GM19467 (cell line): Measurements from ENCODE around the gene PAOX.

Experiments
- ATAC-seq: cut with Tn5 transposase; IDR thresholded peaks from one replicate; pipeline ENCODE4 v1.9.1; 2021; ENCODE audit warnings: mild to moderate bottlenecking, moderate library complexity; ENCODE audit not compliant: unreplicated experiment

PAOX gene

GRCh38 chr10:133349577-133350011 is 29.5 kb upstream of the PAOX start:
- ATAC-seq = no peak

GRCh38 chr10:133350283-133350949 is 28.6 kb upstream of the PAOX start:
- no peak for ATAC-seq

DNA sequence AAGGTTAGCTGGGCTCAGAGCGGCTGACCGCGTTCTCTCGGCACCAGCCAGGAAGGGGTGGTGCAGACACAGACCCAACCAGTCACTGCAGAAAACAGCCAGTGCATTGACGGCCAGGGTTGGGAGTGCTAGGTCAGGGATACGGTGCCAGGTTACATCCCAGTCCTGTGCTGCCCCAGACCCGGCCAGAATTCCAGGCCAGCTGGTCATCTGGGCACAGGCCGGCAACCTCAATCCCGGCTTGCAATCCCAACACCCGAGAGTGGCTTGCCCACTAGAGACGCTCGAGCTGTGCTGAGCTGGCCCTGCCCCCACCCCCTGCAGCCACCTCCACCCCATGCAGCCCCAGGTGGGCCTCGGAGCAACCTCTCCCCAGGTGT is 28.1 kb upstream of the PAOX start:
- ATAC-seq = no peak

DNA sequence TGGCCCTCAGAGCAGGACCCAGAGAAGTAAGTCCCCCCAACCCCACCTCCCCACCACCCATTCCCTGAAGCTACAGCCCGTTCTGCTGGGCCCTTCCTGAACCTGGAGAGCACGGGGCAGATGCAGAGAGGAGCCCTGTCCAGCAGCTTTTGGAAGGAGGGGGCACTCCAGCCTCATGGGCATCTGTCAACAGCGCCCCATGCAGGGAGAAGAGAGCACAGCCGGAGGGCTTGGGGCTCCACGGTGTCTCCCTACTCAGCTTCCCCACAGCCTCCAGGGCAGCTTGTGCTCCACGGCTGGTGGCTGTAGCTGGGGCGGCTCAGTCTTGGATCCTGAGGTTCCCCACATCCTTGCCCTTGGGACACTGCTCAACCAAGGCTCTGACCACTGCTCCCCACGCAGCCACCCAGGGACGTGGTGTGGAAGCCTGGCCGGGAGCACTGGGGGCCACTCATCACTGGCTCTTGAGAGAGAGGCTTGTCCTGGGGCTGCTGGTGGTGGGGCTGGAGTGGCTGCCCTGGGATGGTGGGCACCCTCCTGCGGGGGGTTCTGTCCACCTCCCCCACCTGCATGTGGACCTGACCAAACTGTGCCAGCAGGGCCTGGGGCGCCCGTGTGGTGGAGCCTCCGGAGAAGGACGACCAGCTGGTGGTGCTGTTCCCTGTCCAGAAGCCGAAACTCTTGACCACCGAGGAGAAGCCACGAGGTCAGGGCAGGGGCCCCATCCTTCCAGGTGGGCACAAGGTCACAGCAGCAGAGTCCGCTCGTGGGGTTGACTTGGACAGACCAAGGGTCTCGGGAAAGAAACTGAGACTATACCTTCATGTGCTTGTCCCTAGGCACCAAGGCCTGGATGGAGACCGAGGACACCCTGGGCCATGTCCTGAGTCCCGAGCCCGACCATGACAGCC is 27.4 kb upstream of the PAOX start:
- no peak for ATAC-seq

DNA sequence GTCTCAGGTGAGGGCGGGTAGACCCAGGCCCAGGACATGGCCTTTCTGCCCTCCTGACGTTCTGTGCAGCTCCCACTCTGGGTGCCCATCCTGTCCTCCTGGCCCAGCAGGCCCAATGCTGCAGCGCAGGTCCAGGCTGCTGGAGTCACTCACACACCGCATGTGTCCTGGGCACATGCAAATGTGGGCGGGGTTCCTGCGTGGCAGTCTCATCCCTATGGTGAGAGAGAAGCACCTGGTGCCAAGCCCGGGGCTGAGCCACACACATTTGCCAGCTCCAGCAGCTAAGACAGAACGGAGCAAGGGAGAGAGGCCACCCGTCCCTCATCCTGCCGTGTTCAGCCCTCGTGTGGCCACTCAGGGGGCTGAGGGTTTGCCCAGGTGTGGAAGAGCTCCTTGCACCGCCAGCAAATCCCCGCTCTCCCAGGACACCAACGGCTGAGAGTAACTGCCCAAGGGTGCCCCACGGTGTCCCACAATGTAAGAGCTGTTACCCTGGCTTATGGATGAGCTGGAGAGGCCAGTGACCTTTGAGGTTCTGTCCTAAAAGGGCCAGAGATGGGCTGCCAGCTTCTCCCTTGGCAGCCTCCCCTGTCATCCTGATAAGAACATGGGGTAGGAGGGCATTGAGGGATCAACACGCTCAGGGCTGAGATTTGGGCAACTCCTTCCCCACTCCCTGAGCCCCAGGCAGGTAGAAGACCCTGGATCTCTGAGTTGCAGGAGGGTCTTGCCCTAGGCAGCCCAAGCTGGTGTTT is 25.7 kb upstream of the PAOX start:
- ATAC-seq = no peak

- ATAC-seq = no peak
Observed at GRCh38 chr10:133353988-133354605, 25.0 kb upstream of the PAOX start.

GRCh38 chr10:133354672-133355240 is 24.3 kb upstream of the PAOX start:
- ATAC-seq = no peak

DNA sequence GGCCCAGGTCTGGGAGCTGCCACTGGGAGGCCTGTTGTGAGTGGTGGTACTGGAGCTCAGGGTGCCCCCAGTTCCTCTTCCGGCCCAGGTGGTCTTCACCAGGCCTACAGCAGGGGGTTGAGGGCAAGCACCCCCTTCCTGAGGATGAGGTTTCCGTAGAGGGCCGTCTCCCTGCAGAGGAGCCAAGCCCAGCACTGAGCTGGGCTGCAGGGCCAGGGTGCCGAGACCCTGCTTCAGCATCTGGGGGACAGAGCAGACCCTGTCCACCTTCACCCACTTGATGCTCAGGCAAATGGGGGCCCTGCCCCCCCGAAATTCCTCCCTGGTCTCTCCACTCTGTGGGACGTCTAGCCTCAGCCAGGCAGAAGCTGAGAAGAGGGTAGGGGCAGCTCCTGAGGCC is 23.8 kb upstream of the PAOX start:
- no peak for ATAC-seq

DNA sequence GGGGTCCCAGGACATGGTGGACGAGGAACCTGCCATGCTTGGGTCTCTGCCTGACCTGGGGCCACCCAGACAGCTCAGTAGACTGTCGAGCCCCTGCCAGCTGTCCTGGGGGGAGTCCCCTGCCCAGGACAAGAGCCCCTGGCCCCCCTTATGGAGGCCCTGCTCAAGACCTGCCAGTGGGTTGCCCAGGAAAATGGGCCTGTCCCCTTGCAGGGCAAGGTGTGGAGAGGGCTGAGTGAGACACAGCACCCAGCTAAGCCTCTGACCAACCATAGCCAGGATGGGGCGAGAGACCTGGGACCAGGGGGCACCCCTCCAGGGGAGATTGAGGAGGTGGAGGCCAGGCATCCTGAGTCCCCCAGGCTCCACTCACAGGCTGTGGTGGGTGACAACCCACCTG is 23.1 kb upstream of the PAOX start:
- ATAC-seq = no peak

GRCh38 chr10:133356549-133357284 is 22.3 kb upstream of the PAOX start:
- ATAC-seq = no peak

DNA sequence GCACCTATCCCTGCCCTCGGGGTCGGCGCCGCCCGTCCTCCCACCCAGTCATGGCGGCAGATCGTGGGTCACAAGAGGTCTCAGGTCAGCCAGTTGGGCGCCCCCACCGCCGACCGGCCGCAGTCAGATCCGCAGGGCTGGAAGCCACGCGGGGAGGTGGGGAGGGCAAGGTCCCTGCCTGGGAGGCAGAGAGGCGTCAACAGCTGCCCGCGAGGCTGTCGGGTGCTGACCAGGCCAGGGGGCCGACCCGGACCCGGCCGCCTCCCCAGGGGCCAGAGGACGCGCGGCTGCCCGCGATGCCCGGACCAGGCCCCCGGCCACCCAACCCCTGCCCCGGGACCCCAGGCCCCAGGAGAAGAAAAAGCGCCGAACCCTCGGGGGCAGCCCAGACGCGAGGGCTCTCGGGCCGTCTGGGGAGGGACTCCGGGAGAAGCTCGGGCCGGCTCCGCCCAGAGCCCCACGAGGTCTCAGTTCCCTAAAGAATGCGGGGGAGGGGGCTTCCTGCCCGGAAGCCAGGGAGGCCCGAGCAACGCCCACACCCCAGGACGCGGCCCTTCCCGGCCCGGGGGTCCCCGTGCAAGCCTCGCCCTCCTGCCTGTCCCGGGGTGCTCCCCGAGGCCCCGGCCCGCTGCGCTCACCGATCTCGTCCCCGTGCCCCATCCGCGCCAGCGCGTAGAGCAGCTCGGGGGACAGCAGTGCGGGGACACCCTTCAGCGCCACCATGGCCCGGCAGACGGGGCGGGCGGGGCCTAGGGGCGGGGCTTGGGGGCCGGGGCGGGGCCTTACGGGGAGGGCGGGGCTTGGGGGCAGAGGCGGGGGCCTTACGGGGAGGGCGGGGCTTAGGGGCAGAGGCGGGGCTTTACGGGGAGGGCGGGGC is 21.5 kb upstream of the PAOX start, which contains the start of gene FUOM:
FUOM (minus strand) TSS at position 735 of the 877 bp plus-strand sequence; CDS start at position 723, 12 bp downstream.
- peak; percentile 59 for ATAC-seq

- ATAC-seq = no peak
Observed at GRCh38 chr10:133358162-133358924, 20.7 kb upstream of the PAOX start.

DNA sequence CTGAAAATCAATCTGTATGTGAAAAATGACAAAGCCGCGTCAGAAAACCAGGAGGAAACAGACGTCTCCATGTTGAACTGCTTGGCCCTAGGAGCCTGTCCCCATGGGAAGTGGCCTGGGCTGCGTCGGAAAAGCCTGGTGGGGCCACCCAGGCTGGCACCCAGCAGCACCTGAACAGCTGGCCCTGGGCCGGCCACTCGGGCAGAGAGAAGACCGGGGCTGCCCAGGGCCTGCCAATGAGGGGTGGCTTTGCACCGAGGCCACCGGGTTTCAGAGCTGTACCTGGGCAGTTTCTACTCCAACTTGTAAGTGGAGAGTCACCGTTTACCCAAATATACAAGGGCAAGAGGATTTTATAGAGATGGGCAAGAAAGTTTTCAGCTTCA is 20.1 kb upstream of the PAOX start:
- ATAC-seq = no peak

DNA sequence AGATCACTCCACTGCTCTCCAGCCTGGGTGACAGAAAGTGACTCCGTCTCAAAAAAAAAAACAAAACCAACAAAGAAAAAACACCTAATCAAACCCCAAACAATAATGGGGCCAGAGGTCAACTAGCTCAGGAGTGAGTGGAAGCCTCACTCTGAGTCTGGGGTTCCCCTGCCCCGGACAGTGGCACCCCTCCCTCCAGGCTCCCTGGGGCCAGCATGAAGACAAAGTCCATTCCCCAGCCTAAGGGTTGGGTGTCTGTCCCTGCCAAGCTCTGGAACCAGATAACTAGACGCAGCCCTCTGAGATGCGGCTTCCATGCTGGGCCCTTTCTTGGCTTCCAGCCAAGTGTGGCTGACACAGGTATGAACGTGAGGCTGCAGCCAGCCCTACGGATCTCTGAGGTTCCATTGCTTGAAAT is 19.5 kb upstream of the PAOX start:
- ATAC-seq = no peak

DNA sequence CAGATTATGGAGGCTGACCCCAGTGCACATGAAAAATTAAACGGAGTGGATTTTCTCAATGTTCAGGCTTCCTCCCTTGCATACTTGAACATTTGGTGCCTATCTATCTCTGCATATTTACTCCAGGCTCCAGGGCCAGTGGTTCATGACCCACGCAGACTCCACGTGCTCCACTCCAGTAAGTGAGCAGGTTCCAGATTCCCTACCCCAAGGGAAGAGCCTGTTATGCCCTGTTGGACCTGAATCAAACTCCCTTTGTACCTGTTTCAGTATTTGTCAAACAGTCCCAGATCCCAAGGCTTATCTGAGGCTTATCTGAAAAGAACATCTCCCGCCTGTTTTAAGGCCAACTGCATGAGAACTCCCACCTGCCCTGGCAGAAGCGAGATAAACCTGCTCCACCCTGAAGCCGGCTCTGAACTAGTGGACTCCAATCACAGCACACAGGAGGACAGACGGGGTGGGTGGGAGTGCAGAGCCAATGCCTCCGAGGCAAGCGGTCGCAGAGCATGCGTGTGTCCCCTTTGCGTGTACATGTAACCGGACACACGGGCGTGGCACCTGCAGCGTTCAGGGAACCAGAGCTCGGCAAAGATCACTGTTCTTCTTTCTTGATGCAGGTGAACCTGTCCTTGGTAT is 19.0 kb upstream of the PAOX start:
- no peak for ATAC-seq

DNA sequence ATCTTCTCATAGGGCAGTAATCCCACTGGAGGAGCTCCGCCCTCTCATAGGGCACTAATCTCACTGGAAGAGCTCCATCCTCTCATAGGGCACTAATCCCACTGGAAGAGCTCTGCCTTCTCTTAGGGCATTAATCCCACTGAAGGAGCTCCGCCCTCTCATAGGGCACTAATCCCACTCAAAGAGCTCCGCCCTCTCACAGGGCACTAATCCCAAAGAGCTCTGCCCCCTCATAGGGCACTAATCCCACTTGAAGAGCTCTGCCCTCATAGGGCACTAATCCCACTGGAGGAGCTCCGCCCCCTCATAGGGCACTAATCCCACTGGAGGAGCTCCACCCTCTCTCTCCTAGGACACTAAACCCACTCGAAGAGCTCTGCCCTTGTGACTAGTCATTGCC is 17.8 kb upstream of the PAOX start:
- ATAC-seq = no peak

DNA sequence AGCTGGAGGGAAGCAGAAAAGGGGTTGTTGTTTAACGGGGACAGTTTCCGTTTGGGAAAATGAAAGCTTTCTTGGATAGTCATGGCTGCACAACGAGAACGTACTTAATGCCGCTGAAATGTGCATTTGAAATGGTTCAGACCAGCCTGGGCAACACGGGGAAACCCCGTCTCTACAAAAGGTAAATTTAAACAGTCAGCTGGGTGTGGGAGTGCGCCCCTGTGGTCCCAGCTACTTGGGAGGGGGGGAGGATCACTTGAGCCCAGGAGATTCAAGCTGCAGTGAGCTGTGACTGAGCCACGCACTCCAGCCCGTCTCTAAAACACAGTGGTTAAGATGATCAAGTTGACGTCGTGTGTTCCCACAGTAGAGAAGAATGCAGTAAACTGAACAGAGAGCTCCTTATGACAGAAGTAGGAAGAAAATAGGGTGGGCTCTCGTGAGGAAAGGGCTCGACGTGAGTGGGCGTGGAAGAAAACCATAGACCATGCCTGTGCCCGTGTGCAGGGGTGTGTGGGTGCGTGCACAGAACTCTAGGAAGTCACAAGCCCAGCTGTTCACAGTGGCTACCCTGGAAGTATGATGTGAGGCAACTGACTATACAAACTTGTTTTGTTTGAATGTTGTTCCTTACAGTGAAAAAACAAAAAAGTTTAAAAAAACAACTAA is 17.2 kb upstream of the PAOX start:
- no peak for ATAC-seq
